Gastrocnemius medialis (tissue), 4 donors: ENCODE results near the gene TEKTIP1. TPM values are rescaled to one million over a fixed set of nuclear protein-coding genes. Genes with fewer than 3 reads are reported as not detected.

ENCODE experiments used
- ATAC-seq, 2 donors: fragments of 150-250 bp; one replicate each; pipeline ENCODE4 v1.9.1; 2016
- DNase-seq, 2 donors: peaks; one replicate each; pipeline ENCODE4 v3.0.0-alpha.2; 2019
- H3K27ac ChIP-seq, 4 donors: fragments of 200-600 bp; sonication (generic); 1 replicate in 1 of 4; 2 replicates in 3 of 4; pipeline ENCODE4 v1.5.1; 2016 to 2018; ENCODE audit warnings: mild to moderate bottlenecking in 2 of 4, moderate library complexity in 1 of 4
- H3K27me3 ChIP-seq, 3 donors: fragments of 200-600 bp; sonication (generic) in 2 of 3; 1 replicate in 1 of 3; 2 replicates in 2 of 3; pipeline versions ENCODE4 v1.5.1 to v1.6.0; 2016 to 2019; ENCODE audit warnings: mild to moderate bottlenecking in 1 of 3, moderate library complexity in 1 of 3
- H3K36me3 ChIP-seq, 2 donors: fragments of 200-600 bp; sonication (generic) in 1 of 2; one replicate each; pipeline ENCODE4 v1.5.1; 2017 to 2018
- H3K4me1 ChIP-seq, 2 donors: fragments of 200-600 bp; sonication (generic) in 1 of 2; one replicate each; pipeline ENCODE4 v1.5.1; 2016 to 2017; ENCODE audit warnings: mild to moderate bottlenecking in 2 of 2
- H3K4me3 ChIP-seq, 4 donors: fragments of 200-600 bp; sonication (generic) in 3 of 4; 1 replicate in 1 of 4; 2 replicates in 3 of 4; pipeline ENCODE4 v1.5.1; 2016 to 2019; ENCODE audit warnings: mild to moderate bottlenecking in 2 of 4
- H3K9me3 ChIP-seq, 3 donors: fragments of 200-600 bp; sonication (generic) in 2 of 3; 1 replicate in 1 of 3; 2 replicates in 2 of 3; pipeline ENCODE4 v1.5.1; 2016 to 2019
- CTCF ChIP-seq, 5 experiments: fragments of 450-650 bp in 3 of 5; fragments of 200-600 bp in 2 of 5; sonication (generic) in 2 of 5; IDR thresholded peaks in 4 of 5; conservative IDR thresholded peaks in 1 of 5; 1 replicate in 4 of 5; 2 replicates in 1 of 5; pipeline ENCODE4 v1.5.1; 2016 to 2019; ENCODE audit warnings: antibody characterized with exemption in 5 of 5, mild to moderate bottlenecking in 3 of 5, moderate library complexity in 3 of 5
- POLR2A ChIP-seq, 2 donors: fragments of 450-650 bp; IDR thresholded peaks; one replicate each; pipeline ENCODE4 v1.6.1; 2017; ENCODE audit warnings: antibody characterized with exemption in 2 of 2, mild to moderate bottlenecking in 2 of 2, moderate library complexity in 2 of 2
- in situ Hi-C, 4 donors: fragments of 200-750 bp; cut with MboI; loops; one replicate each; pipeline versions ENCODE4 v1.15.0 to v1.8.0; 2017; ENCODE audit warnings: low sequenced_read_pairs in 4 of 4
- intact Hi-C: fragments of 100-400 bp; cut with DNase I; formaldehyde crosslinking; loops from one replicate; pipeline ENCODE4 v1.15.1; 2023; ENCODE audit warnings: low total_unique reads
- total RNA-seq, 4 donors: library from RNA; depleted of rRNA; stranded (reverse); fragments of >200 nt; gene quantifications; one replicate each; pipeline versions ENCODE4 v1.1.0 to v1.2.3, GENCODE V29; 2016

Gene TEKTIP1
- total RNA-seq, 4 donors from 2014 or later: not detected

GRCh38 chr19:3519126-3519525 lies 19.8 kb upstream of the TEKTIP1 start:
- Histone ChIP-seq H3K27ac (no peak overlapping the region), H3K4me1 (peaks cover 10% of the 10 kb centered on the region in 2 donors), H3K27me3 (no peaks in the 10 kb centered on the region), H3K9me3 (no peaks in the 10 kb centered on the region), H3K36me3 (peaks cover 0 to 17% of the 10 kb centered on the region in 2 donors), H3K4me3 (no peak overlapping the region)
- no peak for ATAC-seq
- TF ChIP-seq CTCF (IDR thresholded peaks at IDR 0.05 in 4 of 5, conservative IDR thresholded peaks at IDR 0.05 in 1 of 5) (no peak), POLR2A (IDR thresholded peaks at IDR 0.05) (no peak)
- intact Hi-C loops (no loop called here), in situ Hi-C loops (no loop called here)
- no peak for DNase-seq

- Histone ChIP-seq H3K27ac (no peak overlapping the region), H3K36me3 (peaks cover 0 to 26% of the 10 kb centered on the region in 2 donors), H3K4me3 (no peak overlapping the region), H3K27me3 (no peaks in the 10 kb centered on the region), H3K9me3 (no peaks in the 10 kb centered on the region), H3K4me1 (peaks cover 10% of the 10 kb centered on the region in 2 donors)
- no peak for TF ChIP-seq POLR2A (IDR thresholded peaks at IDR 0.05)
- no peak for TF ChIP-seq CTCF (IDR thresholded peaks at IDR 0.05 in 4 of 5, conservative IDR thresholded peaks at IDR 0.05 in 1 of 5)
- in situ Hi-C loops (no loop called here), intact Hi-C loops (no loop called here)
- ATAC-seq (no peak), DNase-seq (no peak)
Observed at GRCh38 chr19:3520166-3521103, 18.5 kb upstream of the TEKTIP1 start.

GRCh38 chr19:3521104-3521445 lies 17.9 kb upstream of the TEKTIP1 start:
- Histone ChIP-seq H3K36me3 (peaks cover 0 to 31% of the 10 kb centered on the region in 2 donors), H3K9me3 (no peaks in the 10 kb centered on the region), H3K4me3 (no peak overlapping the region), H3K27ac (no peak overlapping the region), H3K4me1 (peaks cover 7 to 9% of the 10 kb centered on the region in 2 donors), H3K27me3 (no peaks in the 10 kb centered on the region)
- no peak for ATAC-seq
- TF ChIP-seq CTCF (IDR thresholded peaks at IDR 0.05 in 4 of 5, conservative IDR thresholded peaks at IDR 0.05 in 1 of 5) (no peak), POLR2A (IDR thresholded peaks at IDR 0.05) (no peak)
- intact Hi-C loops (no loop called here), in situ Hi-C loops (no loop called here)
- DNase-seq: no peak

GRCh38 chr19:3522421-3523360 lies 16.3 kb upstream of the TEKTIP1 start:
- TF ChIP-seq POLR2A (IDR thresholded peaks at IDR 0.05) (no peak), CTCF (IDR thresholded peaks at IDR 0.05 in 4 of 5, conservative IDR thresholded peaks at IDR 0.05 in 1 of 5) (no peak)
- H3K27me3 ChIP-seq: no peaks in the 10 kb centered on the region
- H3K27ac ChIP-seq: no peak overlapping the region
- no peaks in the 10 kb centered on the region for H3K4me1 ChIP-seq
- intact Hi-C loops: no loop called here
- ATAC-seq: no peak
- H3K36me3 ChIP-seq: peaks cover 0 to 47% of the 10 kb centered on the region in 2 donors
- H3K4me3 ChIP-seq: no peak overlapping the region
- no peaks in the 10 kb centered on the region for H3K9me3 ChIP-seq
- in situ Hi-C loops: no loop called here
- no peak for DNase-seq
